Mucosa of descending colon (tissue), 3 donors: Measurements from ENCODE around the gene TH. TPM values are rescaled to one million over a fixed set of nuclear protein-coding genes. Genes with fewer than 3 reads are reported as not detected.

Experiments
- ATAC-seq: fragments of 200-7000 bp; cut with Tn5 transposase; one replicate; pipeline ENCODE4 v1.9.1; 2020; ENCODE audit warnings: mild to moderate bottlenecking, moderate library complexity
- DNase-seq, 3 donors: peaks; one replicate each; pipeline ENCODE4 v3.0.0-alpha.2; 2020
- H3K36me3 ChIP-seq: fragments of 200-600 bp; one replicate; pipeline ENCODE4 v1.8.0; 2021; ENCODE audit warnings: low read depth, mild to moderate bottlenecking
- H3K4me1 ChIP-seq: fragments of 200-600 bp; one replicate; pipeline ENCODE4 v1.8.0; 2021; ENCODE audit warnings: low read depth, mild to moderate bottlenecking
- H3K4me3 ChIP-seq: fragments of 200-600 bp; one replicate; pipeline ENCODE4 v1.8.0; 2021; ENCODE audit warnings: mild to moderate bottlenecking
- H3K9me3 ChIP-seq: fragments of 200-600 bp; one replicate; pipeline ENCODE4 v1.8.0; 2021; ENCODE audit warnings: mild to moderate bottlenecking
- CTCF ChIP-seq: fragments of 200-600 bp; IDR thresholded peaks from one replicate; pipeline ENCODE4 v1.8.0; 2022; ENCODE audit warnings: antibody characterized with exemption, mild to moderate bottlenecking
- intact Hi-C, 2 donors: fragments of 100-400 bp; cut with DNase I in 1 of 2; cut with micrococcal nuclease in 1 of 2; formaldehyde crosslinking; loops; one replicate each; pipeline versions ENCODE4 v1.11.0 to v1.11.1; 2022; cut with DNase I, micrococcal nuclease
- microRNA-seq: library from miRNA; unstranded; fragments of <30 nt; microRNA quantifications from one replicate; pipeline ENCODE4, GENCODE V29; 2019
- total RNA-seq, 3 donors: library from RNA; stranded (reverse); fragmentation: NEBNext Ultra II Directional in 2 of 3; extraction: Animal tissue kit (Norgen Biotek cat#: 25700) in 2 of 3; gene quantifications; one replicate each; pipeline versions ENCODE4 v1.2.1 to v1.2.4, GENCODE V29; 2021 to 2023
- donor health status: DM: no; HTN: no; CAD: no; lungs with moderate emphysema.
- donor health status: DM: no; HTN: no; CAD: no.
- donor health status: DM: no; HTN: yes; CAD: no.

Gene TH
- total RNA-seq, 3 donors from 2014 or later: 0.17 TPM; not detected in 2

GRCh38 chr11:2115308-2115707 lies 56.3 kb downstream of the TH start:
- Histone ChIP-seq H3K9me3 (peaks cover 2% of the 10 kb centered on the region), H3K4me1 (no peaks in the 10 kb centered on the region), H3K4me3 (no peak overlapping the region), H3K36me3 (no peaks in the 10 kb centered on the region)
- DNase-seq (peak in 2 of 3 donors; percentile 4 to 31), ATAC-seq (no peak)
- intact Hi-C loops: no loop called here
- no peak for TF ChIP-seq CTCF

DNA sequence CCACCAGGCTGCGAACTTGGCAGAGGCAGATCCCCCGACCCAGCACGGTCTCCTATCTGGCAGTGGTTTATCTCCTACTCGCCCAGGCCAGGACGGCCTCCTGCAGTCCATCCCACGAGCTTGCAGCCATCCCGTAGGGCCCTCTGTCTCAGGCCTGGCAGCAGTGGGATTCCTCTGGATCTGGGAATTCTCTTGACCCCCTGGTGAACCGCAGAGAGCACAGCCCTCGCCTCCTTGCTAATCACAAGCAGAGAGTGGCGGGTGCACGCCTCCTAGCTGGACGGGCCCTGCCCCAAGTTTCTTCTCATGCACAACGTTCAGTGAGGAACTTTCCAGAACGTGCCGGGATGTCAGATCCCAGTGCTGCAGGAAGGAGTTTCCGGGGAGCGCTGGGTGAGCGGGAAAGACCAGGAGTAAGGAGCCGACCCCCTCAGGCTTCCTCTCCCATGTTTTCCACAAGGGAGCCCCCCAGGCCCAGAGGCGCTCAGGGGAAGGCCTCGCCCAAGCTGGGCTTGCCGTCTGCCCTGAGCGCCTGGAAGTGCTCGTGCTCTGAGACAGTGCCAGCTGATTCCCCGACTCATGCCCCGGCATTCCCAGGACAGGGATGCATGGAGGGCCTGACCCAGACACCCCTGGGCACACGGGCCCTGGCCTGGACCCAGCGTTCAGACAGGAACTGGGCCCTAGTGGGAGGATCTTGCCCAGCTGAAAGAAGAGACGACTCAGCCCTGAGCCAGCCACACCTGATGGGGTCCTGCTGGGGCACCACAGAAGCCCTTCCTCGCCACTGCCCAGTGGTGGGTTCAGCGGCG lies 57.0 kb downstream of the TH start:
- peaks cover 2% of the 10 kb centered on the region for H3K9me3 ChIP-seq
- ATAC-seq (no peak), DNase-seq (peak in 2 of 3 donors; percentile 11 to 31)
- intact Hi-C loops: no loop called here
- no peaks in the 10 kb centered on the region for H3K4me1 ChIP-seq
- no peaks in the 10 kb centered on the region for H3K36me3 ChIP-seq
- TF ChIP-seq CTCF: no peak
- H3K4me3 ChIP-seq: no peak overlapping the region

Small RNA genes lying within 50 kb of the gene (microRNA-seq; reads per million reads assigned to microRNA genes)
- gene MIR4686: not detected
- 22.1 reads per million, percentile 43 among the genes with 10 or more reads in this experiment for gene MIR483

Other genes starting within 250 kb of the TH start
- gene MRPL23, start 224.5 kb downstream of the TH start, total RNA-seq: 100 to 1,000 TPM in 1 of 3 donors, 10 to 100 TPM in 2; 42.5 to 105 (median 56.1) TPM
- gene H19, start 174.0 kb downstream of the TH start, total RNA-seq: 10 to 100 TPM in 2 of 3 donors, 1 to 10 TPM in 1; 5.8 to 59.3 (median 13.5) TPM
- 10 to 100 TPM in 2 of 3 donors, 1 to 10 TPM in 1; 7.6 to 27.6 (median 12.1) TPM for gene IGF2, start 32.4 kb downstream of the TH start, total RNA-seq
- gene INS, start 10.6 kb downstream of the TH start, total RNA-seq: not detected
- gene ASCL2, start 98.8 kb upstream of the TH start, total RNA-seq: 1 to 10 TPM; 2.6 to 8.4 (median 8.1) TPM
- 1 to 10 TPM in 2 of 3 donors, under 1 TPM in 1; 0.35 to 2.3 (median 1.9) TPM for gene C11orf21, start 130.1 kb upstream of the TH start, total RNA-seq
- 1 to 10 TPM; 1.2 to 2.8 (median 2.6) TPM for gene TSPAN32, start 130.2 kb upstream of the TH start, total RNA-seq
- gene CD81, start 205.5 kb upstream of the TH start, total RNA-seq: 100 to 1,000 TPM in 2 of 3 donors, 10 to 100 TPM in 1; 98.7 to 551 (median 186) TPM
- 10 to 100 TPM; 33.9 to 58.8 (median 39.2) TPM for gene TSSC4, start 228.9 kb upstream of the TH start, total RNA-seq